Kasumi-1 (cell line): ENCODE measurements around the gene AGPAT3.
"Not testable (repeated sequence)": the region's sequence is repeated elsewhere in the genome, so short reads cannot be mapped to it uniquely, and the experiment has no call there.

Experiments
- DNase-seq, 2 experiments: peaks; one replicate each; lab custom pipeline; 2025; lab: John Stamatoyannopoulos, UW

Gene AGPAT3

GRCh38 chr21:43864962-43865539 is at the start of gene AGPAT3:
TSS of gene AGPAT3 (plus strand) at chr21:43865223. CDS start at chr21:43959682, 94,459 bp downstream.
- DNase-seq, result no peak

- DNase-seq, result no peak
These were observed 49.0 kb upstream of the AGPAT3 start for GRCh38 chr21:43815991-43816390.

GRCh38 chr21:43816611-43817071 is 48.4 kb upstream of the AGPAT3 start:
- no peak for DNase-seq

- DNase-seq, result peak; percentile 6 to 14
These were observed 47.6 kb upstream of the AGPAT3 start for GRCh38 chr21:43817157-43818086.

GRCh38 chr21:43818685-43819084 is 46.3 kb upstream of the AGPAT3 start:
- DNase-seq, result peak; percentile 81 to 82

GRCh38 chr21:43819511-43820405 is 45.3 kb upstream of the AGPAT3 start:
- no peak for DNase-seq

GRCh38 chr21:43820466-43820865 is 44.6 kb upstream of the AGPAT3 start:
- DNase-seq, result no peak

GRCh38 chr21:43822166-43822565 is 42.9 kb upstream of the AGPAT3 start:
- not testable (repeated sequence) for DNase-seq

- not testable (repeated sequence) for DNase-seq
These were observed 42.3 kb upstream of the AGPAT3 start for GRCh38 chr21:43822741-43823140.

- peak in 1 of 2 experiments; percentile 5 for DNase-seq
These were observed 40.4 kb upstream of the AGPAT3 start for GRCh38 chr21:43824333-43825241.

GRCh38 chr21:43825242-43825935 is 39.6 kb upstream of the AGPAT3 start:
- DNase-seq, result no peak

- no peak for DNase-seq
These were observed 38.9 kb upstream of the AGPAT3 start for GRCh38 chr21:43825936-43826622.

- no peak for DNase-seq
These were observed 38.4 kb upstream of the AGPAT3 start for GRCh38 chr21:43826623-43826974.

GRCh38 chr21:43827015-43827611 is 37.9 kb upstream of the AGPAT3 start:
- DNase-seq, result no peak

GRCh38 chr21:43829161-43829560 is 35.9 kb upstream of the AGPAT3 start:
- DNase-seq, result no peak

- DNase-seq, result peak; percentile 54 to 65
These were observed 35.4 kb upstream of the AGPAT3 start for GRCh38 chr21:43829575-43830119.

- DNase-seq, result no peak
These were observed 32.9 kb upstream of the AGPAT3 start for GRCh38 chr21:43832158-43832550.

GRCh38 chr21:43832648-43833047 is 32.4 kb upstream of the AGPAT3 start:
- DNase-seq, result no peak
